ENCODE measurements around the gene OR6F1.
"Not testable (repeated sequence)": the region's sequence is repeated elsewhere in the genome, so short reads cannot be mapped to it uniquely, and the experiment has no call there.

Gene OR6F1

GRCh38 chr1:247741756-247742155 lies 25.3 kb upstream of the OR6F1 start:
- H3K4me3 ChIP-seq (replicated peaks in 1 of 2; ENCODE audit: low read depth in 2 of 2, low read length in 2 of 2): no peak overlapping the region
- peak in 1 of 2 donors; percentile 6 for DNase-seq (ENCODE audit: low read depth in 2 of 2)
- TF ChIP-seq CTCF (IDR thresholded peaks at IDR 0.05; ENCODE audit: low read depth, low read length): no peak

GRCh38 chr1:247740721-247741120 lies 24.3 kb upstream of the OR6F1 start:
- peak in 1 of 2 donors; percentile 61 for DNase-seq (ENCODE audit: low read depth in 2 of 2)
- H3K4me3 ChIP-seq (replicated peaks in 1 of 2; ENCODE audit: low read depth in 2 of 2, low read length in 2 of 2): no peak overlapping the region
- TF ChIP-seq CTCF (IDR thresholded peaks at IDR 0.05; ENCODE audit: low read depth, low read length): no peak

- no peak for TF ChIP-seq CTCF (IDR thresholded peaks at IDR 0.05; ENCODE audit: low read depth, low read length)
- H3K4me3 ChIP-seq (replicated peaks in 1 of 2; ENCODE audit: low read depth in 2 of 2, low read length in 2 of 2): no peak within 1 kb of the TSS
- no peak for DNase-seq (ENCODE audit: low read depth in 2 of 2)
Measured at GRCh38 chr1:247738315-247738714, 21.9 kb upstream of the OR6F1 start, which contains the start of gene OR14K1. Gene OR14K1, plus strand, starts transcription at chr1:247738615. Its CDS starts 0 bp downstream, at chr1:247738615.

GRCh38 chr1:247721222-247721621 lies 4.8 kb upstream of the OR6F1 start:
- H3K4me3 ChIP-seq (replicated peaks in 1 of 2; ENCODE audit: low read depth in 2 of 2, low read length in 2 of 2): no peak overlapping the region
- TF ChIP-seq CTCF (IDR thresholded peaks at IDR 0.05; ENCODE audit: low read depth, low read length): no peak
- DNase-seq (ENCODE audit: low read depth in 2 of 2): no peak

GRCh38 chr1:247713753-247714152 lies 2.7 kb downstream of the OR6F1 start:
- TF ChIP-seq CTCF (IDR thresholded peaks at IDR 0.05; ENCODE audit: low read depth, low read length): no peak
- H3K4me3 ChIP-seq (replicated peaks in 1 of 2; ENCODE audit: low read depth in 2 of 2, low read length in 2 of 2): no peak overlapping the region
- no peak for DNase-seq (ENCODE audit: low read depth in 2 of 2)

- not testable (repeated sequence) for DNase-seq (ENCODE audit: low read depth in 2 of 2); H3K4me3 ChIP-seq (replicated peaks in 1 of 2; ENCODE audit: low read depth in 2 of 2, low read length in 2 of 2)
Measured at GRCh38 chr1:247710681-247711080, 5.8 kb downstream of the OR6F1 start.

- DNase-seq (ENCODE audit: low read depth in 2 of 2): no peak
- no peak for TF ChIP-seq CTCF (IDR thresholded peaks at IDR 0.05; ENCODE audit: low read depth, low read length)
- no peak overlapping the region for H3K4me3 ChIP-seq (replicated peaks in 1 of 2; ENCODE audit: low read depth in 2 of 2, low read length in 2 of 2)
Measured at GRCh38 chr1:247701338-247701737, 15.1 kb downstream of the OR6F1 start.
